ENCODE measurements around the gene SELENOT.
"Not testable (repeated sequence)": the region's sequence is repeated elsewhere in the genome, so short reads cannot be mapped to it uniquely, and the experiment has no call there.

SELENOT gene

GRCh38 chr3:150609988-150610387 lies 6.9 kb downstream of the SELENOT start:
- no peak for DNase-seq

- DNase-seq = no peak
Observed at GRCh38 chr3:150610785-150611184, 7.7 kb downstream of the SELENOT start.

GRCh38 chr3:150611666-150612065 lies 8.5 kb downstream of the SELENOT start:
- DNase-seq = no peak

GRCh38 chr3:150612494-150612893 lies 9.4 kb downstream of the SELENOT start:
- DNase-seq = no peak

GRCh38 chr3:150613034-150613433 lies 9.9 kb downstream of the SELENOT start:
- no peak for DNase-seq

- no peak for DNase-seq
Observed at GRCh38 chr3:150613709-150614480, 10.8 kb downstream of the SELENOT start.

GRCh38 chr3:150620002-150620689 lies 17.0 kb downstream of the SELENOT start:
- DNase-seq = no peak

- not testable (repeated sequence) for DNase-seq
Observed at GRCh38 chr3:150622955-150623354, 19.8 kb downstream of the SELENOT start.

- DNase-seq = no peak
Observed at GRCh38 chr3:150623945-150624344, 20.8 kb downstream of the SELENOT start.

- DNase-seq = no peak
Observed at GRCh38 chr3:150626148-150626930, 23.2 kb downstream of the SELENOT start.

- DNase-seq = no peak
Observed at GRCh38 chr3:150627557-150627956, 24.4 kb downstream of the SELENOT start.

GRCh38 chr3:150631515-150632221 lies 28.5 kb downstream of the SELENOT start:
- DNase-seq = no peak

- DNase-seq = no peak
Observed at GRCh38 chr3:150635076-150635475, 32.0 kb downstream of the SELENOT start.

GRCh38 chr3:150635526-150635925 lies 32.4 kb downstream of the SELENOT start:
- DNase-seq = no peak

- DNase-seq = no peak
Observed at GRCh38 chr3:150636258-150636657, 33.1 kb downstream of the SELENOT start.

- DNase-seq = no peak
Observed at GRCh38 chr3:150639262-150639661, 36.1 kb downstream of the SELENOT start.

- DNase-seq = no peak
Observed at GRCh38 chr3:150640256-150640655, 37.1 kb downstream of the SELENOT start.

- DNase-seq = no peak
Observed at GRCh38 chr3:150653110-150653561, 50.0 kb downstream of the SELENOT start.

- no peak for DNase-seq
Observed at GRCh38 chr3:150656316-150656715, 53.2 kb downstream of the SELENOT start.

- no peak for DNase-seq
Observed at GRCh38 chr3:150662410-150663200, 59.5 kb downstream of the SELENOT start.

- DNase-seq = no peak
Observed at GRCh38 chr3:150663461-150663860, 60.3 kb downstream of the SELENOT start.

- no peak for DNase-seq
Observed at GRCh38 chr3:150666167-150666566, 63.0 kb downstream of the SELENOT start.
